ENCODE data around the gene C11orf86. TPM values are rescaled to one million over a fixed set of nuclear protein-coding genes. Genes with fewer than 3 reads are reported as not detected.

The C11orf86 gene
- not detected for total RNA-seq

GRCh38 chr11:66974724-66975404, at the start of gene C11orf86:
TSS of gene C11orf86 (plus strand) at chr11:66975304. CDS start at chr11:66975363, 59 bp downstream.
- no peak for DNase-seq
- Mint-ChIP-seq H3K27ac (no peak within 1 kb of the TSS), H3K27me3 (peaks cover 8% of the 10 kb centered on the region), H3K4me3 (no peak within 1 kb of the TSS), H3K4me1 (peaks cover 6% of the 10 kb centered on the region), H3K9me3 (peaks cover 4% of the 10 kb centered on the region), H3K36me3 (no peaks in the 10 kb centered on the region)

- Mint-ChIP-seq H3K27ac (no peak overlapping the region), H3K36me3 (peaks cover 1% of the 10 kb centered on the region), H3K4me3 (no peak overlapping the region), H3K9me3 (peaks cover 1% of the 10 kb centered on the region), H3K4me1 (no peaks in the 10 kb centered on the region), H3K27me3 (no peaks in the 10 kb centered on the region)
- DNase-seq: no peak
These were observed 45.4 kb upstream of the C11orf86 start for GRCh38 chr11:66929753-66930152.

GRCh38 chr11:66932543-66932942, 42.6 kb upstream of the C11orf86 start:
- Mint-ChIP-seq H3K4me3 (no peak overlapping the region), H3K27me3 (no peaks in the 10 kb centered on the region), H3K4me1 (no peaks in the 10 kb centered on the region), H3K9me3 (no peaks in the 10 kb centered on the region), H3K36me3 (no peaks in the 10 kb centered on the region), H3K27ac (no peak overlapping the region)
- DNase-seq: no peak

GRCh38 chr11:66933531-66933930, 41.6 kb upstream of the C11orf86 start:
- H3K27me3 Mint-ChIP-seq: no peaks in the 10 kb centered on the region

GRCh38 chr11:66934950-66935779, 39.9 kb upstream of the C11orf86 start:
- no peaks in the 10 kb centered on the region for H3K27me3 Mint-ChIP-seq
- H3K4me3 Mint-ChIP-seq: no peak overlapping the region
- no peaks in the 10 kb centered on the region for H3K4me1 Mint-ChIP-seq
- H3K27ac Mint-ChIP-seq: no peak overlapping the region
- no peaks in the 10 kb centered on the region for H3K36me3 Mint-ChIP-seq
- no peak for DNase-seq
- H3K9me3 Mint-ChIP-seq: no peaks in the 10 kb centered on the region

More at GRCh38 chr11:66933531-66933930, 41.6 kb upstream of the C11orf86 start:
- no peak overlapping the region for H3K27ac Mint-ChIP-seq
- H3K36me3 Mint-ChIP-seq: no peaks in the 10 kb centered on the region
- H3K9me3 Mint-ChIP-seq: no peaks in the 10 kb centered on the region
- no peaks in the 10 kb centered on the region for H3K4me1 Mint-ChIP-seq
- DNase-seq: no peak
- no peak overlapping the region for H3K4me3 Mint-ChIP-seq

GRCh38 chr11:66936311-66936711, 38.8 kb upstream of the C11orf86 start:
- H3K36me3 Mint-ChIP-seq: no peaks in the 10 kb centered on the region
- H3K27me3 Mint-ChIP-seq: no peaks in the 10 kb centered on the region
- H3K9me3 Mint-ChIP-seq: no peaks in the 10 kb centered on the region
- no peak overlapping the region for H3K4me3 Mint-ChIP-seq
- H3K27ac Mint-ChIP-seq: no peak overlapping the region
- H3K4me1 Mint-ChIP-seq: no peaks in the 10 kb centered on the region
- DNase-seq: no peak

- DNase-seq: no peak
- Mint-ChIP-seq H3K27me3 (no peaks in the 10 kb centered on the region), H3K36me3 (no peaks in the 10 kb centered on the region), H3K4me1 (no peaks in the 10 kb centered on the region), H3K9me3 (no peaks in the 10 kb centered on the region), H3K27ac (no peak overlapping the region), H3K4me3 (no peak overlapping the region)
These were observed 37.8 kb upstream of the C11orf86 start for GRCh38 chr11:66937193-66937733.

- DNase-seq: no peak
- H3K36me3 Mint-ChIP-seq: no peaks in the 10 kb centered on the region
- no peaks in the 10 kb centered on the region for H3K4me1 Mint-ChIP-seq
- no peak overlapping the region for H3K27ac Mint-ChIP-seq
- no peaks in the 10 kb centered on the region for H3K9me3 Mint-ChIP-seq
- no peaks in the 10 kb centered on the region for H3K27me3 Mint-ChIP-seq
- no peak overlapping the region for H3K4me3 Mint-ChIP-seq
These were observed 36.4 kb upstream of the C11orf86 start for GRCh38 chr11:66938582-66939135.

- H3K4me3 Mint-ChIP-seq: no peak overlapping the region
These were observed 25.0 kb upstream of the C11orf86 start for GRCh38 chr11:66950112-66950535.

GRCh38 chr11:66951135-66951534, 24.0 kb upstream of the C11orf86 start:
- H3K4me3 Mint-ChIP-seq: no peak overlapping the region
- peaks cover 6% of the 10 kb centered on the region for H3K4me1 Mint-ChIP-seq
- H3K27me3 Mint-ChIP-seq: no peaks in the 10 kb centered on the region
- no peaks in the 10 kb centered on the region for H3K9me3 Mint-ChIP-seq
- no peaks in the 10 kb centered on the region for H3K36me3 Mint-ChIP-seq
- DNase-seq: no peak
- H3K27ac Mint-ChIP-seq: no peak overlapping the region

More at GRCh38 chr11:66950112-66950535, 25.0 kb upstream of the C11orf86 start:
- no peak overlapping the region for H3K27ac Mint-ChIP-seq
- H3K9me3 Mint-ChIP-seq: no peaks in the 10 kb centered on the region
- H3K36me3 Mint-ChIP-seq: no peaks in the 10 kb centered on the region
- peak; percentile 7 for DNase-seq
- no peaks in the 10 kb centered on the region for H3K27me3 Mint-ChIP-seq
- peaks cover 6% of the 10 kb centered on the region for H3K4me1 Mint-ChIP-seq

- Mint-ChIP-seq H3K36me3 (no peaks in the 10 kb centered on the region), H3K27ac (no peak overlapping the region), H3K4me3 (no peak overlapping the region), H3K27me3 (no peaks in the 10 kb centered on the region), H3K9me3 (no peaks in the 10 kb centered on the region), H3K4me1 (peaks cover 11% of the 10 kb centered on the region)
- no peak for DNase-seq
These were observed 23.2 kb upstream of the C11orf86 start for GRCh38 chr11:66951927-66952337.

- no peak overlapping the region for H3K4me3 Mint-ChIP-seq
- no peaks in the 10 kb centered on the region for H3K27me3 Mint-ChIP-seq
- H3K27ac Mint-ChIP-seq: no peak overlapping the region
- DNase-seq: no peak
- no peaks in the 10 kb centered on the region for H3K9me3 Mint-ChIP-seq
- H3K36me3 Mint-ChIP-seq: no peaks in the 10 kb centered on the region
- H3K4me1 Mint-ChIP-seq: peaks cover 14% of the 10 kb centered on the region
These were observed 21.8 kb upstream of the C11orf86 start for GRCh38 chr11:66953081-66953833.

- Mint-ChIP-seq H3K27ac (no peak overlapping the region), H3K9me3 (no peaks in the 10 kb centered on the region), H3K36me3 (no peaks in the 10 kb centered on the region), H3K4me3 (peak overlapping the region; percentile 63), H3K27me3 (no peaks in the 10 kb centered on the region), H3K4me1 (peaks cover 19% of the 10 kb centered on the region)
- no peak for DNase-seq
These were observed 18.3 kb upstream of the C11orf86 start for GRCh38 chr11:66956689-66957290.

GRCh38 chr11:66957971-66958231, 17.2 kb upstream of the C11orf86 start:
- no peak for DNase-seq
- no peaks in the 10 kb centered on the region for H3K27me3 Mint-ChIP-seq
- no peak overlapping the region for H3K27ac Mint-ChIP-seq
- no peaks in the 10 kb centered on the region for H3K36me3 Mint-ChIP-seq
- no peaks in the 10 kb centered on the region for H3K9me3 Mint-ChIP-seq
- peaks cover 19% of the 10 kb centered on the region for H3K4me1 Mint-ChIP-seq
- H3K4me3 Mint-ChIP-seq: peak overlapping the region; percentile 74
